Small intestine (tissue), 16 donors: ENCODE results near the gene SLC10A7. TPM values are rescaled to one million over a fixed set of nuclear protein-coding genes. Genes with fewer than 3 reads are reported as not detected.

ENCODE experiments used
- DNase-seq, 2 donors: peaks; one replicate each; pipeline versions ENCODE4 v3.0.0 to v3.0.0-alpha.2; 2013
- FAIRE-seq: peaks from 2 replicates; lab custom pipeline; 2012; peaks lifted over from hg19 to GRCh38; lab: Jason Lieb, UNC
- H3K27ac ChIP-seq, 3 donors: one replicate each; pipeline ENCODE4 v1.5.1; 2013; ENCODE audit warnings: low read length in 2 of 3, mild to moderate bottlenecking in 2 of 3, control low read depth in 1 of 3, inconsistent platforms in 1 of 3, low read depth in 1 of 3, moderate library complexity in 1 of 3
- H3K27me3 ChIP-seq, 3 donors: one replicate each; pipeline ENCODE4 v1.6.1; 2013; ENCODE audit warnings: low read length in 3 of 3, inconsistent platforms in 1 of 3; ENCODE audit not compliant: control insufficient read depth in 3 of 3, insufficient read depth in 3 of 3
- H3K36me3 ChIP-seq, 3 donors: one replicate each; pipeline ENCODE4 v1.6.1; 2013; ENCODE audit warnings: low read length in 3 of 3, inconsistent platforms in 1 of 3, low read depth in 1 of 3, mild to moderate bottlenecking in 1 of 3, moderate library complexity in 1 of 3; ENCODE audit not compliant: control insufficient read depth in 3 of 3, insufficient read depth in 2 of 3
- H3K4me1 ChIP-seq, 3 donors: one replicate each; pipeline ENCODE4 v1.6.1; 2013; ENCODE audit warnings: low read length in 2 of 3, inconsistent platforms in 1 of 3, low read depth in 1 of 3, mild to moderate bottlenecking in 1 of 3, moderate library complexity in 1 of 3; ENCODE audit not compliant: control insufficient read depth in 3 of 3, insufficient read depth in 2 of 3
- H3K4me3 ChIP-seq, 3 donors: one replicate each; pipeline ENCODE4 v1.5.1; 2013; ENCODE audit warnings: low read length in 3 of 3, control low read depth in 1 of 3, inconsistent platforms in 1 of 3, low read depth in 1 of 3, mild to moderate bottlenecking in 1 of 3, moderate library complexity in 1 of 3
- H3K9me3 ChIP-seq, 2 donors: one replicate each; pipeline ENCODE4 v1.6.1; 2013; ENCODE audit warnings: low read depth in 1 of 2, low read length in 1 of 2; ENCODE audit not compliant: control insufficient read depth in 2 of 2, insufficient read depth in 1 of 2
- WGBS, 3 donors: extraction: QIAGEN DNeasy Blood & Tissue Kit; methylation state at CpG; one replicate each; pipeline ENCODE4 v1.1.7; 2013; 5-methylcytosine and 5-hydroxymethylcytosine counted together
- long read RNA-seq, 10 donors: transcript quantifications; one replicate each; lab custom pipeline, GENCODE V29; 2026
- polyA plus RNA-seq, 4 donors: library from polyadenylated mRNA; stranded (reverse) in 3 of 4; unstranded in 1 of 4; fragments of 200-250 nt in 3 of 4; fragments of 120-200 nt in 1 of 4; gene quantifications; one replicate each; pipeline versions ENCODE4 v1.2.1 to v1.2.3, GENCODE V29; 2013
- donor health status: healthy with polysubstance abuse.
- donor health status: control.
- donor health status: control.
- donor health status: Bipolar disorder and iron deficiency.
- donor health status: healthy.

SLC10A7 gene, protein sequence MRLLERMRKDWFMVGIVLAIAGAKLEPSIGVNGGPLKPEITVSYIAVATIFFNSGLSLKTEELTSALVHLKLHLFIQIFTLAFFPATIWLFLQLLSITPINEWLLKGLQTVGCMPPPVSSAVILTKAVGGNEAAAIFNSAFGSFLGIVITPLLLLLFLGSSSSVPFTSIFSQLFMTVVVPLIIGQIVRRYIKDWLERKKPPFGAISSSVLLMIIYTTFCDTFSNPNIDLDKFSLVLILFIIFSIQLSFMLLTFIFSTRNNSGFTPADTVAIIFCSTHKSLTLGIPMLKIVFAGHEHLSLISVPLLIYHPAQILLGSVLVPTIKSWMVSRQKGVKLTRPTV
- polyA plus RNA-seq: 10 to 100 TPM in 1 of 4 donors, 1 to 10 TPM in 2, under 1 TPM in 1; 0.81 to 10.4 (median 3.8) TPM
- long read RNA-seq, donor 1, partial matches to known transcripts: 0 of 1 reads
- long read RNA-seq, donor 1, other reads (novel, unspliced or antisense): 0 of 1 reads
- long read RNA-seq, donor 2: 0 reads
- long read RNA-seq, donor 3: 0 reads
- long read RNA-seq, donor 4: 0 reads
- long read RNA-seq, donor 5: 0 reads
- long read RNA-seq, donor 6: 0 reads
- long read RNA-seq, donor 7: 0 reads
- long read RNA-seq, donor 8: 0 reads
- long read RNA-seq, donor 9: 0 reads
- long read RNA-seq, donor 10, partial matches to known transcripts: 0 of 1 reads
- long read RNA-seq, donor 10, other reads (novel, unspliced or antisense): 0 of 1 reads

- Histone ChIP-seq H3K27me3 (no peaks in the 10 kb centered on the region), H3K36me3 (no peaks in the 10 kb centered on the region), H3K27ac (peak within 1 kb of the TSS; percentile 51 to 91 (median 74)), H3K4me1 (peaks cover 0 to 3% (median 2%) of the 10 kb centered on the region in 3 donors), H3K4me3 (peak within 1 kb of the TSS; percentile 80 to 95 (median 83)), H3K9me3 (no peaks in the 10 kb centered on the region)
- WGBS, 3 donors: 0% methylated on average over 30 of the region's 30 CpGs
- FAIRE-seq: no peak
- DNase-seq: peak; percentile 73 to 89
Measured at GRCh38 chr4:146521541-146522097, at the start of gene SLC10A7. Gene SLC10A7 (minus strand): TSS chr4:146521940. CDS start chr4:146521717, 223 bp downstream.

- Histone ChIP-seq H3K27me3 (no peaks in the 10 kb centered on the region), H3K36me3 (no peaks in the 10 kb centered on the region), H3K4me3 (no peak overlapping the region), H3K9me3 (no peaks in the 10 kb centered on the region), H3K4me1 (no peaks in the 10 kb centered on the region), H3K27ac (no peak overlapping the region)
- DNase-seq: no peak
- WGBS, 3 donors: 45 to 67% (median 57%) methylated on average over 2 of the region's 2 CpGs
- FAIRE-seq: no peak
Measured at GRCh38 chr4:146567396-146567795, 45.7 kb upstream of the SLC10A7 start.

DNA sequence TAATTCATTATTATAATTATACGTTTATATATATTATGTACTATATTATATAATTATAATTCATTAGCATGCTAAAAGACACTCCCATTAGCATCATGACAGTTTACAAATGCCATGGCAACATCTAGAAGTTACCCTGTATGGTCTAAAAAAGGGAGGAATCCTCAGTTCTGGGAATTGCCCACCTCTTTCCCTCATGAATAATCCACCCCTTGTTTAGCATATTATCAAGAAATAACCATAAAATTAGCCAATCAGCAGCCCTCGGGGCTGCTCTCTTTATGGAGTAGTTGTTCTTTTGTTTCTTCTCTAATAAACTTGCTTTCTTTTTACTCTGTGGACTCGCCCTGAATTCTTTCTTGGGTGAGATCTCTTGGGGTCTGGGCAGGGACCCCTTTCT lies 42.8 kb upstream of the SLC10A7 start:
- Histone ChIP-seq H3K36me3 (no peaks in the 10 kb centered on the region), H3K4me3 (no peak overlapping the region), H3K27ac (no peak overlapping the region), H3K4me1 (no peaks in the 10 kb centered on the region), H3K9me3 (no peaks in the 10 kb centered on the region), H3K27me3 (no peaks in the 10 kb centered on the region)
- FAIRE-seq: no peak
- WGBS, 3 donors: 54 to 60% (median 57%) methylated on average over 3 of the region's 3 CpGs
- no peak for DNase-seq

- Histone ChIP-seq H3K36me3 (no peaks in the 10 kb centered on the region), H3K4me1 (no peaks in the 10 kb centered on the region), H3K27ac (no peak overlapping the region), H3K4me3 (no peak overlapping the region), H3K27me3 (no peaks in the 10 kb centered on the region), H3K9me3 (no peaks in the 10 kb centered on the region)
- no peak for FAIRE-seq
- WGBS, 3 donors: 58 to 71% (median 70%) methylated on average over 3 of the region's 3 CpGs
- no peak for DNase-seq
Measured at GRCh38 chr4:146550161-146550560, 28.4 kb upstream of the SLC10A7 start.

GRCh38 chr4:146548443-146548842 lies 26.7 kb upstream of the SLC10A7 start:
- no peak overlapping the region for H3K27ac ChIP-seq
- no peaks in the 10 kb centered on the region for H3K4me1 ChIP-seq
- FAIRE-seq (no peak), DNase-seq (no peak)
- no peak overlapping the region for H3K4me3 ChIP-seq
- H3K9me3 ChIP-seq: no peaks in the 10 kb centered on the region
- no peaks in the 10 kb centered on the region for H3K36me3 ChIP-seq
- H3K27me3 ChIP-seq: no peaks in the 10 kb centered on the region
- 69 to 81% (median 71%) methylated on average over 1 of the region's 1 CpG for WGBS, 3 donors

DNA sequence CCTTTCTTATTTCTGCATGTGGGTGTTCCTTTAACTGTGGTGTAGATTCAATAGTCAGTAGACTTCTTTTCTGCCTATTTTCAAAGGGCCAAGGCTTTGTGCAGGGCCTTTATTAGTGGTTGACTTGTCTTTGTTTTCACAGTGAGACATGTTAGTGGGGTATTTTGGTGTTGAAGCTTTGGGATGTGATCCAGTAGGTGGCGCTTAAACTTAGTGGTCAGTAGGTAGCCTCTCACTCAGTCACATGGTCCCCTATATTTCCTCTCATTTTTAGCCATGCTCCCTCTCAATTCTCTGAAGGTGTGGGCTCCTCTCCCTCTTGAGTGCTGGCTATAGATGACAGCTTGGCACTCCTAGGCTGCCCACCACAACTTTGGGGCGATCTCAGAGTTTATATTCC lies 23.4 kb upstream of the SLC10A7 start:
- FAIRE-seq (no peak), DNase-seq (no peak)
- H3K9me3 ChIP-seq: no peaks in the 10 kb centered on the region
- H3K36me3 ChIP-seq: no peaks in the 10 kb centered on the region
- H3K27ac ChIP-seq: no peak overlapping the region
- no peak overlapping the region for H3K4me3 ChIP-seq
- 66 to 71% (median 71%) methylated on average over 2 of the region's 2 CpGs for WGBS, 3 donors
- H3K27me3 ChIP-seq: no peaks in the 10 kb centered on the region
- H3K4me1 ChIP-seq: no peaks in the 10 kb centered on the region

DNA sequence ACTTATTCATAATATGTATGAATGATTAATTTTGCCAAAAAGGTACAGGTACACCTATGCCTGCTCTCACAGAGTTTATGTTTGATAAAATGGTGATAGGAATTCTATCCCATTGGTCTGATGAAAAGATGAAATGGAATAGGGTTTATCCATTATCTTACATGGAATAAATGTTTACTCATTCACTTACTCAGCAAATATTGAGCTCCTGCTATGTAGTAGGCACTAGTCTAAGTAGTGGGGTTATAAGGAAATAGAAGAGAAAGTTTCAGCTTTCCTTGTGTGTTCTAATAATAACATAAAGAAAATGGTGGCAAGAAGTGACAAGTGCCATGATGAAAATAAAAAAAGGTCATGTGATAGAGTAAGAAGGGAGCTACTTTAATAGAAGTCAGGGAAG lies 12.4 kb upstream of the SLC10A7 start:
- no peaks in the 10 kb centered on the region for H3K36me3 ChIP-seq
- H3K4me1 ChIP-seq: no peaks in the 10 kb centered on the region
- H3K4me3 ChIP-seq: no peak overlapping the region
- FAIRE-seq (no peak), DNase-seq (no peak)
- H3K27ac ChIP-seq: no peak overlapping the region
- no peaks in the 10 kb centered on the region for H3K9me3 ChIP-seq
- H3K27me3 ChIP-seq: no peaks in the 10 kb centered on the region

DNA sequence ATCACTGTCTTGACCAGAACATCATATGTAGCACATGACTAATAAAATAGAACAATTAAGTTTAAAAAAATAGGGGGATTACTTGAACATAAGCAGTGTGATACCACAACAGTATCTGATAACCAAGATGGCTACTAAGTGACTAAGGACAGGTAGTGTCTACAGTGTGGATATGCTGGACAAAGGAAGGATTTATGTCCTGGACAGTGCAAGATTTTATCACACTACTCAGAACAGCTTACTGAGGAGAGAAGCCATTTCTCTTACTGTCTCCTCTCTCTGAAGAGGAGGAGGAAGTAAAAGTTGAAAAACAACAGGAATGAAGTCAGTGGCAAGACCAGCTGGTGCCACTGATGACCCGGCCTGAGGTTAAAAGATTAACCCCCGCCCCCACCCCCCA lies 4.0 kb upstream of the SLC10A7 start:
- Histone ChIP-seq H3K4me3 (no peak overlapping the region), H3K27ac (no peak overlapping the region), H3K9me3 (no peaks in the 10 kb centered on the region), H3K4me1 (no peaks in the 10 kb centered on the region), H3K36me3 (no peaks in the 10 kb centered on the region), H3K27me3 (no peaks in the 10 kb centered on the region)
- FAIRE-seq (no peak), DNase-seq (no peak)
- WGBS, 3 donors: 23 to 45% (median 32%) methylated on average over 2 of the region's 2 CpGs
